HEK293 (cell line): ENCODE data around the gene DNAH8.

Source experiments
- CTCF ChIA-PET: fragments of 350-600 bp; formaldehyde crosslinking; extraction: SDS; loops from one replicate; lab custom pipeline; 2021; ENCODE audit warnings: antibody characterized with exemption; lab: Yijun Ruan, JAX
- POLR2A ChIA-PET: fragments of 300-600 bp; formaldehyde crosslinking; extraction: SDS; loops from one replicate; lab custom pipeline; 2020; ENCODE audit warnings: antibody characterized with exemption, inconsistent platforms; lab: Yijun Ruan, JAX
- H3K27ac ChIP-seq: fragments of 200-500 bp; sonication (Bioruptor generic); 2 replicates; pipeline ENCODE4 v1.5.1; 2014; ENCODE audit warnings: low read depth, low read length, control low read depth, inconsistent platforms; ENCODE audit errors: extremely low read depth
- H3K36me3 ChIP-seq, 2 experiments: fragments of 200-500 bp in 1 of 2; sonication (Bioruptor generic) in 1 of 2; 1 replicate in 1 of 2; 2 replicates in 1 of 2; pipeline ENCODE4 v1.5.1; 2014 to 2017; ENCODE audit warnings: inconsistent platforms in 2 of 2, low read length in 2 of 2; ENCODE audit not compliant: control insufficient read depth in 2 of 2, insufficient read depth in 1 of 2
- H3K4me1 ChIP-seq: fragments of 200-500 bp; sonication (Bioruptor generic); 2 replicates; pipeline ENCODE4 v1.5.1; 2014; ENCODE audit warnings: mild to moderate bottlenecking, low read length, inconsistent platforms; ENCODE audit not compliant: control insufficient read depth, insufficient read depth
- H3K4me3 ChIP-seq: 2 replicates; pipeline ENCODE4 v1.5.1; 2011; ENCODE audit warnings: low read depth, mild to moderate bottlenecking, control low read depth, low read length, moderate library complexity
- H3K9me3 ChIP-seq: fragments of 200-500 bp; sonication (Bioruptor generic); 2 replicates; pipeline ENCODE4 v1.5.1; 2014; ENCODE audit warnings: low read depth, low read length, inconsistent platforms; ENCODE audit not compliant: control insufficient read depth, insufficient read depth
- CTCF ChIP-seq: fragments of 450-650 bp; formaldehyde crosslinking; IDR thresholded peaks from 2 replicates; pipeline ENCODE4 v1.5.1; 2016; ENCODE audit warnings: missing biosample characterization, missing genetic modification characterization
- KLF16 ChIP-seq: fragments of 450-650 bp; formaldehyde crosslinking; IDR thresholded peaks from 2 replicates; pipeline ENCODE4 v1.5.1; 2017; ENCODE audit warnings: missing biosample characterization, missing genetic modification characterization
- ZBTB20 ChIP-seq: fragments of 450-650 bp; formaldehyde crosslinking; IDR thresholded peaks from 2 replicates; pipeline ENCODE4 v1.5.1; 2016; ENCODE audit warnings: missing biosample characterization, missing genetic modification characterization
- ZNF114 ChIP-seq: fragments of 450-650 bp; formaldehyde crosslinking; IDR thresholded peaks from 2 replicates; pipeline ENCODE4 v1.5.0; 2017; ENCODE audit warnings: missing biosample characterization, missing genetic modification characterization
- ZNF18 ChIP-seq: fragments of 450-650 bp; formaldehyde crosslinking; IDR thresholded peaks from 2 replicates; pipeline ENCODE4 v1.5.1; 2016; ENCODE audit warnings: missing biosample characterization, missing genetic modification characterization
- ZNF184 ChIP-seq: fragments of 450-650 bp; IDR thresholded peaks from 2 replicates; pipeline ENCODE4 v1.5.1; 2018; ENCODE audit warnings: missing biosample characterization, mild to moderate bottlenecking, missing genetic modification characterization
- ZNF221 ChIP-seq: fragments of 450-650 bp; formaldehyde crosslinking; IDR thresholded peaks from 2 replicates; pipeline ENCODE4 v1.5.1; 2017; ENCODE audit warnings: missing biosample characterization, missing genetic modification characterization, borderline replicate concordance
- ZNF23 ChIP-seq: fragments of 450-650 bp; formaldehyde crosslinking; IDR thresholded peaks from 2 replicates; pipeline ENCODE4 v1.5.1; 2016; ENCODE audit warnings: missing biosample characterization, missing genetic modification characterization, borderline replicate concordance
- ZNF26 ChIP-seq: fragments of 450-650 bp; formaldehyde crosslinking; IDR thresholded peaks from 2 replicates; pipeline ENCODE4 v1.5.1; 2016; ENCODE audit warnings: missing biosample characterization, missing genetic modification characterization
- ZNF501 ChIP-seq: fragments of 450-650 bp; formaldehyde crosslinking; IDR thresholded peaks from 2 replicates; pipeline ENCODE4 v1.5.1; 2016; ENCODE audit warnings: missing biosample characterization, missing genetic modification characterization
- ZNF514 ChIP-seq: fragments of 450-650 bp; formaldehyde crosslinking; IDR thresholded peaks from 2 replicates; pipeline ENCODE4 v1.5.1; 2016; ENCODE audit warnings: missing biosample characterization, missing genetic modification characterization
- ZNF549 ChIP-seq: fragments of 450-650 bp; IDR thresholded peaks from 2 replicates; pipeline ENCODE4 v1.5.1; 2018; ENCODE audit warnings: missing biosample characterization, missing genetic modification characterization, mild to moderate bottlenecking, inconsistent platforms, moderate library complexity
- ZNF707 ChIP-seq: fragments of 450-650 bp; formaldehyde crosslinking; IDR thresholded peaks from 2 replicates; pipeline ENCODE4 v1.5.1; 2016; ENCODE audit warnings: missing biosample characterization, missing genetic modification characterization
- ZNF768 ChIP-seq: fragments of 450-650 bp; formaldehyde crosslinking; IDR thresholded peaks from 2 replicates; pipeline ENCODE4 v1.5.1; 2018; ENCODE audit warnings: missing biosample characterization, mild to moderate bottlenecking, missing genetic modification characterization
- ZNF843 ChIP-seq: fragments of 450-650 bp; formaldehyde crosslinking; IDR thresholded peaks from 2 replicates; pipeline ENCODE4 v1.5.1; 2016; ENCODE audit warnings: missing biosample characterization, missing genetic modification characterization
- ZSCAN4 ChIP-seq: fragments of 450-650 bp; formaldehyde crosslinking; IDR thresholded peaks from 2 replicates; pipeline ENCODE4 v1.5.1; 2017; ENCODE audit warnings: missing biosample characterization, missing genetic modification characterization
- TF ChIP-seq, protein P1 (sequence below): fragments of 450-650 bp; formaldehyde crosslinking; IDR thresholded peaks from 2 replicates; pipeline ENCODE4 v1.5.1; 2016; ENCODE audit warnings: missing biosample characterization, missing genetic modification characterization
- TF ChIP-seq, protein P2 (sequence below): fragments of 450-650 bp; formaldehyde crosslinking; IDR thresholded peaks from 2 replicates; pipeline ENCODE4 v1.5.1; 2016; ENCODE audit warnings: missing biosample characterization, missing genetic modification characterization

Gene DNAH8

GRCh38 chr6:38955861-38956260, 240.8 kb downstream of the DNAH8 start (continued):
- TF ChIP-seq, protein P1, sequence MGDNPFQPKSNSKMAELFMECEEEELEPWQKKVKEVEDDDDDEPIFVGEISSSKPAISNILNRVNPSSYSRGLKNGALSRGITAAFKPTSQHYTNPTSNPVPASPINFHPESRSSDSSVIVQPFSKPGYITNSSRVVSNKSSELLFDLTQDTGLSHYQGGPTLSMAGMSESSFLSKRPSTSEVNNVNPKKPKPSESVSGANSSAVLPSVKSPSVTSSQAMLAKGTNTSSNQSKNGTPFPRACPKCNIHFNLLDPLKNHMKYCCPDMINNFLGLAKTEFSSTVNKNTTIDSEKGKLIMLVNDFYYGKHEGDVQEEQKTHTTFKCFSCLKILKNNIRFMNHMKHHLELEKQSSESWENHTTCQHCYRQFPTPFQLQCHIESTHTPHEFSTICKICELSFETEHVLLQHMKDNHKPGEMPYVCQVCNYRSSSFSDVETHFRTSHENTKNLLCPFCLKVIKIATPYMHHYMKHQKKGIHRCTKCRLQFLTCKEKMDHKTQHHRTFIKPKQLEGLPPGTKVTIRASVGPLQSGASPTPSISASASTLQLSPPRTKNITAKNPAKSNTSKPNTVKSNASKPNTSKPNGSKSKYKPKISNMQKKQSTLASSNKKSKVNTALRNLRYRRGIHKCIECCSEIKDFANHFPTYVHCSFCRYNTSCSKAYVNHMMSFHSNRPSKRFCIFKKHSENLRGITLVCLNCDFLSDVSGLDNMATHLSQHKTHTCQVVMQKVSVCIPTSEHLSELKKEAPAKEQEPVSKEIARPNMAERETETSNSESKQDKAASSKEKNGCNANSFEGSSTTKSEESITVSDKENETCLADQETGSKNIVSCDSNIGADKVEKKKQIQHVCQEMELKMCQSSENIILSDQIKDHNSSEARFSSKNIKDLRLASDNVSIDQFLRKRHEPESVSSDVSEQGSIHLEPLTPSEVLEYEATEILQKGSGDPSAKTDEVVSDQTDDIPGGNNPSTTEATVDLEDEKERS (tag by site-specific recombination): no peak
- TF ChIP-seq ZBTB20 (tag by site-specific recombination) (no peak), ZNF514 (tag by site-specific recombination) (no peak), ZNF768 (no peak), ZNF23 (tag by site-specific recombination) (no peak), ZNF707 (tag by site-specific recombination) (no peak), ZNF26 (tag by site-specific recombination) (no peak), ZNF114 (tag by site-specific recombination) (no peak)

- Histone ChIP-seq H3K4me3 (no peak overlapping the region), H3K36me3 (no peaks in the 10 kb centered on the region), H3K4me1 (no peaks in the 10 kb centered on the region), H3K9me3 (no peaks in the 10 kb centered on the region), H3K27ac (no peak overlapping the region)
- POLR2A ChIA-PET: interaction anchor here (0.6 kb wide), 1 partner anchor 1103 kb away, joined by 3 read pairs; no protein-coding TSS in a partner anchor
- TF ChIP-seq KLF16 (tag by site-specific recombination): no peak
- TF ChIP-seq ZNF184: no peak
- TF ChIP-seq ZNF843: no peak
- TF ChIP-seq ZNF501: no peak
- no peak for TF ChIP-seq CTCF (tag by site-specific recombination)
- TF ChIP-seq, protein P2, sequence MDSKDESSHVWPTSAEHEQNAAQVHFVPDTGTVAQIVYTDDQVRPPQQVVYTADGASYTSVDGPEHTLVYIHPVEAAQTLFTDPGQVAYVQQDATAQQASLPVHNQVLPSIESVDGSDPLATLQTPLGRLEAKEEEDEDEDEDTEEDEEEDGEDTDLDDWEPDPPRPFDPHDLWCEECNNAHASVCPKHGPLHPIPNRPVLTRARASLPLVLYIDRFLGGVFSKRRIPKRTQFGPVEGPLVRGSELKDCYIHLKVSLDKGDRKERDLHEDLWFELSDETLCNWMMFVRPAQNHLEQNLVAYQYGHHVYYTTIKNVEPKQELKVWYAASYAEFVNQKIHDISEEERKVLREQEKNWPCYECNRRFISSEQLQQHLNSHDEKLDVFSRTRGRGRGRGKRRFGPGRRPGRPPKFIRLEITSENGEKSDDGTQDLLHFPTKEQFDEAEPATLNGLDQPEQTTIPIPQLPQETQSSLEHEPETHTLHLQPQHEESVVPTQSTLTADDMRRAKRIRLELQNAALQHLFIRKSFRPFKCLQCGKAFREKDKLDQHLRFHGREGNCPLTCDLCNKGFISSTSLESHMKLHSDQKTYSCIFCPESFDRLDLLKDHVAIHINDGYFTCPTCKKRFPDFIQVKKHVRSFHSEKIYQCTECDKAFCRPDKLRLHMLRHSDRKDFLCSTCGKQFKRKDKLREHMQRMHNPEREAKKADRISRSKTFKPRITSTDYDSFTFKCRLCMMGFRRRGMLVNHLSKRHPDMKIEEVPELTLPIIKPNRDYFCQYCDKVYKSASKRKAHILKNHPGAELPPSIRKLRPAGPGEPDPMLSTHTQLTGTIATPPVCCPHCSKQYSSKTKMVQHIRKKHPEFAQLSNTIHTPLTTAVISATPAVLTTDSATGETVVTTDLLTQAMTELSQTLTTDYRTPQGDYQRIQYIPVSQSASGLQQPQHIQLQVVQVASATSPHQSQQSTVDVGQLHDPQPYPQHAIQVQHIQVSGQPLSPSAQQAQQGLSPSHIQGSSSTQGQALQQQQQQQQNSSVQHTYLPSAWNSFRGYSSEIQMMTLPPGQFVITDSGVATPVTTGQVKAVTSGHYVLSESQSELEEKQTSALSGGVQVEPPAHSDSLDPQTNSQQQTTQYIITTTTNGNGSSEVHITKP (tag by site-specific recombination): no peak
- no peak for TF ChIP-seq ZNF549 (tag by site-specific recombination)
- no peak for TF ChIP-seq ZNF18
- TF ChIP-seq ZNF221 (tag by site-specific recombination): no peak
- TF ChIP-seq ZSCAN4 (tag by site-specific recombination): no peak
- CTCF ChIA-PET: no interaction called here
These were observed 242.3 kb downstream of the DNAH8 start for GRCh38 chr6:38957426-38957825.
